Activated naive CD8-positive, alpha-beta T cell treated with anti-CD3 and anti-CD28 coated beads, Interleukin-2, amount 10 ng/mL, durations not matched to agents 7 days and 5 days (primary cell): ENCODE measurements around the gene CRYBG1. TPM values are rescaled to one million over a fixed set of nuclear protein-coding genes. Genes with fewer than 3 reads are reported as not detected.
"Not testable (repeated sequence)": the region's sequence is repeated elsewhere in the genome, so short reads cannot be mapped to it uniquely, and the experiment has no call there.

Experiments used
- ATAC-seq: fragments of 150-1000 bp; cut with Tn5 transposase; one replicate; pipeline ENCODE4 v1.10.0; 2021; ENCODE audit warnings: low read depth, moderate library complexity
- POLR2A ChIA-PET: fragments of 350-600 bp; sonication (Branson Sonifier 250); formaldehyde crosslinking; loops from one replicate; lab custom pipeline; 2021; ENCODE audit warnings: antibody characterized with exemption; lab: Charles Lee
- DNase-seq: peaks from one replicate; pipeline ENCODE4 v3.0.0; 2021
- H3K27ac Mint-ChIP-seq: one replicate; pipeline ENCODE4 v1.8.0; 2022; ENCODE audit warnings: mild to moderate bottlenecking, mixed read lengths
- H3K27me3 Mint-ChIP-seq: one replicate; pipeline ENCODE4 v1.8.0; 2022; ENCODE audit warnings: mild to moderate bottlenecking, moderate library complexity, mixed read lengths
- H3K36me3 Mint-ChIP-seq: one replicate; pipeline ENCODE4 v1.8.0; 2021; ENCODE audit warnings: mild to moderate bottlenecking, mixed read lengths
- H3K4me1 Mint-ChIP-seq: one replicate; pipeline ENCODE4 v1.8.0; 2021; ENCODE audit warnings: mixed read lengths
- H3K4me3 Mint-ChIP-seq: one replicate; pipeline ENCODE4 v1.8.0; 2022; ENCODE audit warnings: mild to moderate bottlenecking, moderate library complexity, mixed read lengths
- H3K9me3 Mint-ChIP-seq: one replicate; pipeline ENCODE4 v1.8.0; 2021; ENCODE audit warnings: mixed read lengths
- total RNA-seq, 2 experiments: library from RNA; stranded (reverse); gene quantifications; one replicate each; pipeline ENCODE4 v1.2.3, GENCODE V29; 2021

CRYBG1 gene
- total RNA-seq, 2 experiments from 2014 or later: 34.8 to 37.3 TPM

DNA sequence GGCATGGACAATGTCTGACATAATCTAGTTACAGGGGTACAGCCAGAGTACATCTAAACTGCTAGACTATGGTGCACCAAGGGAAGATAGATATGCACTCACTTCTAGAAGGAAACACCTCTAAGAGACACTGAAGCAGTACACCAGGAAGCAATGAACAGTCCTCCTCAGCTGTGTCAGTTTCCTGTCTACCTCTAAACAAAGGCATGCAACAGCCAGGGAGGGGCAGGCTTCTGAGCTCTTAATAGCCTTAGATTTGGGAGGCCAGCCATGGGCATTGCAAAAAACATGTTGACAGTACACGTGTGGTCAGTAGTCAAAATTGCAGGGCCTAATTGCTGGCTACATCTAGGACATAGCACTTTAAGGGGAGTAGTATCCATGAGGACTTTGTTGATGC is 21.4 kb downstream of the CRYBG1 start:
- Mint-ChIP-seq H3K27me3 (peaks cover 5% of the 10 kb centered on the region), H3K4me1 (peaks cover 8% of the 10 kb centered on the region), H3K4me3 (no peak overlapping the region), H3K9me3 (no peaks in the 10 kb centered on the region), H3K36me3 (no peaks in the 10 kb centered on the region), H3K27ac (no peak overlapping the region)
- ATAC-seq (peak; percentile 97), DNase-seq (no peak)
- POLR2A ChIA-PET: no interaction called here

DNA sequence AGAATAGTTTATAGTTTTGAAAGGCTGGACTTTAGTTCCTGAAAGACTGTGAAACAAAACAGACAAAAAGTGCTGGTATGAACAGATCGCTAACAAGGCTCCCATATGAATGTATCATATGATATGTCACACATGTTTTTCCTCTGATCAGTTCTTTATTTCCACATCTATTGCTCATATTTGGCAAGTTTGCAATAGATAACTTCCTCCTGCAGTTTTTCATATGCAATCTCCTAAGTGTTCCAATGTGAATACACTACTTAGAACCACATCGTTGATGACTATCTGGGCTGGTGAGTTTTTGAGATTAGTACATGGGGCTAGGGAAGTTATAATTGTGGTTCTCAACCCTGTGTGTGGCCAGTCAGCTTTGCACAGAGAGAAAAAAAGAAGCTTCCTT is 23.1 kb downstream of the CRYBG1 start:
- ATAC-seq (no peak), DNase-seq (no peak)
- Mint-ChIP-seq H3K4me1 (peaks cover 8% of the 10 kb centered on the region), H3K9me3 (no peaks in the 10 kb centered on the region), H3K27me3 (peaks cover 15% of the 10 kb centered on the region), H3K36me3 (no peaks in the 10 kb centered on the region), H3K4me3 (no peak overlapping the region), H3K27ac (no peak overlapping the region)
- POLR2A ChIA-PET: interaction anchor here (0.5 kb wide), 1 partner anchor 543 kb away, joined by 3 read pairs; no protein-coding TSS in a partner anchor

- no peak for DNase-seq
These were observed 25.0 kb downstream of the CRYBG1 start for GRCh38 chr6:106385530-106385929.

DNA sequence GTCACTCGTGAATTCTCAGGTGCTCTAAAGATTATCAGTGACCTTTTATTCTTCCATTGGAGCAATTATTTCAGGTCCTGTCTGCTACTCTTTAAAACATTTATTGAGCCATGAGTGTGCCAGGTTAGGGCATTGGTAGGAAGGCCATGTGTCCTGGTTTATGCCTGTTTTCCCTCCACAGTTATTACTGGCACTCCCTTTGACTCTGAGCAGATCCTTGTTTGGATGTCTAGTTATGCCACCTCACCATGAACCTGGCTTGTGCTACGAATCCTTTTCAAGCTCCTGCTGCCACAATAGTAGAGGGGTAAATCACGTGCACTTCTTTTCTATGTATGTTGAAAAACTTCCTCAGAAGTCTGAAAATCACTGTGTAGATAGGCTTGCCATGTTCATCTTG is 27.4 kb downstream of the CRYBG1 start:
- Mint-ChIP-seq H3K9me3 (no peaks in the 10 kb centered on the region), H3K36me3 (no peaks in the 10 kb centered on the region), H3K27me3 (peaks cover 36% of the 10 kb centered on the region), H3K27ac (no peak overlapping the region), H3K4me1 (peaks cover 2% of the 10 kb centered on the region), H3K4me3 (no peak overlapping the region)
- DNase-seq (no peak), ATAC-seq (no peak)
- POLR2A ChIA-PET: no interaction called here

More at GRCh38 chr6:106385530-106385929, 25.0 kb downstream of the CRYBG1 start:
- no peak overlapping the region for H3K27ac Mint-ChIP-seq
- H3K9me3 Mint-ChIP-seq: no peaks in the 10 kb centered on the region
- POLR2A ChIA-PET: no interaction called here
- H3K27me3 Mint-ChIP-seq: peaks cover 22% of the 10 kb centered on the region
- no peak overlapping the region for H3K4me3 Mint-ChIP-seq
- ATAC-seq: no peak
- H3K4me1 Mint-ChIP-seq: peaks cover 8% of the 10 kb centered on the region
- no peaks in the 10 kb centered on the region for H3K36me3 Mint-ChIP-seq

- no peak overlapping the region for H3K27ac Mint-ChIP-seq
- DNase-seq: no peak
- no peak overlapping the region for H3K4me3 Mint-ChIP-seq
These were observed 29.6 kb downstream of the CRYBG1 start for GRCh38 chr6:106390088-106390487.

DNA sequence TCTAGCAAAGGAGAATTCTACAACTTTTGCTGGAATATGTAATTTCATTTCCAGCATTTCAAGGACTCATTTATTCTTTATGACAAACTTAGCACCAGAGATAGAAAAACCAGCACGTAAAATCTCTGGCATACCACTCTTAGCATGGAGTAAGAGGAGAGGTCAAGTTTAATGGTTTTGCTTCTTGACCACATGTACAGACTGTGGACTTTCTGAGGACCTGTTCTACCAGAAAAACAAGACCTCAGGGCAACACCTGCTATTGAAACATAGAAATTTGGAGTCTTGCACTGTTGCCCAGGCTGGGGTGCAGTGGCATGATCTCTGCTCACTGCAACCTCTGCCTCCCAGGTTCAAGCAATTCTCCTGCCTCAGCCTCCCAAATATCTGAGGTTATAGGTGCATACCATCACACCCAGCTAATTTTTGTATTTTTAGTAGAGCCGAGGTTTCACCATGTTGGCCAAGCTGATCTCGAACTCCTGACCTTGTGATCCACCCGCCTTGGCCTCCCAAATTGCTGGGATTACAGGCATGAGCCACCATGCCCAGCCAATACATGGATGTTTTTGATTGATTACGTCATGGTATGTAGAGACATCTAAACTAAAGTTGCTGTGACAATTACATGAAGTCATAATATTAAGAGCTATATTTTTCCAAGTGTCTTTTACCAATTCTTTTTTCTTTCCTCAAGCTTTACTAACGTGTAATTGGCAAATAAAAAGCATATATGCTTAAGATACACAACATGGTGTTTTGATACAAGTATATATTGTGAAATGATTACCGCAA is 36.1 kb downstream of the CRYBG1 start:
- Mint-ChIP-seq H3K36me3 (no peaks in the 10 kb centered on the region), H3K4me3 (no peak overlapping the region), H3K27me3 (peaks cover 24% of the 10 kb centered on the region), H3K9me3 (no peaks in the 10 kb centered on the region), H3K4me1 (peaks cover 2% of the 10 kb centered on the region), H3K27ac (no peak overlapping the region)
- ATAC-seq: no peak
- no peak for DNase-seq
- POLR2A ChIA-PET: no interaction called here

More at GRCh38 chr6:106390088-106390487, 29.6 kb downstream of the CRYBG1 start:
- no peak for ATAC-seq
- peaks cover 39% of the 10 kb centered on the region for H3K27me3 Mint-ChIP-seq
- POLR2A ChIA-PET: no interaction called here
- H3K9me3 Mint-ChIP-seq: no peaks in the 10 kb centered on the region
- peaks cover 2% of the 10 kb centered on the region for H3K4me1 Mint-ChIP-seq
- no peaks in the 10 kb centered on the region for H3K36me3 Mint-ChIP-seq

DNA sequence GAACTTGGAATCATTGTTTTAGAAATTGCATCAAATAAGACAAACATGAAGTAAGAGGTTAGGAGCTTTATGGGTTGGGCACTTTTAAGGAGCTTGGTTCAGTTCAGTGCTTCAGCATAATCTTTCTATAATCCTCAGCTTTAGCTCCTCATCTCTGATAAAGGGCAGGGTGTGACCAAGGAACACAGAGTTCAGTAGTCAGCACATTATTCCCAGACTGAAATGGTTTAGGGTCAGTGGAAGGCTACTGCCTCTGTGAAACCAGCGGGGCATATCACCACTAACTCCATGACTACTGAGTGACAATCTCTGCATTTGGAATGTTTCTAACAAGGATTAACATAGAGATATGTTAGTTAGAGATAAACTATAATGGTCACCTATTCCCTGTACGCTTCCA is 36.9 kb downstream of the CRYBG1 start:
- Mint-ChIP-seq H3K4me3 (no peak overlapping the region), H3K27ac (no peak overlapping the region), H3K36me3 (no peaks in the 10 kb centered on the region), H3K9me3 (no peaks in the 10 kb centered on the region), H3K4me1 (no peaks in the 10 kb centered on the region), H3K27me3 (peaks cover 20% of the 10 kb centered on the region)
- DNase-seq: no peak
- POLR2A ChIA-PET: no interaction called here
- no peak for ATAC-seq

GRCh38 chr6:106398621-106399020 is 38.1 kb downstream of the CRYBG1 start:
- Mint-ChIP-seq H3K9me3 (no peaks in the 10 kb centered on the region), H3K36me3 (no peaks in the 10 kb centered on the region), H3K4me3 (no peak overlapping the region), H3K4me1 (no peaks in the 10 kb centered on the region), H3K27ac (no peak overlapping the region), H3K27me3 (peaks cover 20% of the 10 kb centered on the region)
- no peak for ATAC-seq
- DNase-seq: no peak
- POLR2A ChIA-PET: no interaction called here

DNA sequence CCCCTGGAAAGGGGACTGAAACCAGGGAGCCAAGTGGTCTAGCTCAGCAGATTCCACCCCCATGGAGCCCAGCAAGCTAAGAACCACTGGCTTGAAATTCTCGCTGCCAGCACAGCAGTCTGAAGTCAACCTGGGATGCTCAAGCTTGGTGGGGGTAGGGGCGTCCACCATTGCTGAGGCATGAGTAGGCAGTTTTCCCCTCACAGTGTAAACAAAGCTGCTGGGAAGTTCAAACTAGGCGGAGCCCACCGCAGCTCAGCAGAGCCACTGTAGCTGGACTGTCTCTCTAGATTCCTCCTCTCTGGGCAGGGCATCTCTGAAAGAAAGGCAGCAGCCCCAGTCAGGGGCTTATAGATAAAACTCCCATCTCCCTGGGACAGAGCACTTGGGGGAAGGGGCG is 44.5 kb downstream of the CRYBG1 start:
- ATAC-seq, H3K9me3 Mint-ChIP-seq, DNase-seq, H3K4me3 Mint-ChIP-seq, H3K27ac Mint-ChIP-seq, H3K4me1 Mint-ChIP-seq, H3K36me3 Mint-ChIP-seq, POLR2A ChIA-PET: not testable (repeated sequence)
- peaks cover 33% of the 10 kb centered on the region for H3K27me3 Mint-ChIP-seq

DNA sequence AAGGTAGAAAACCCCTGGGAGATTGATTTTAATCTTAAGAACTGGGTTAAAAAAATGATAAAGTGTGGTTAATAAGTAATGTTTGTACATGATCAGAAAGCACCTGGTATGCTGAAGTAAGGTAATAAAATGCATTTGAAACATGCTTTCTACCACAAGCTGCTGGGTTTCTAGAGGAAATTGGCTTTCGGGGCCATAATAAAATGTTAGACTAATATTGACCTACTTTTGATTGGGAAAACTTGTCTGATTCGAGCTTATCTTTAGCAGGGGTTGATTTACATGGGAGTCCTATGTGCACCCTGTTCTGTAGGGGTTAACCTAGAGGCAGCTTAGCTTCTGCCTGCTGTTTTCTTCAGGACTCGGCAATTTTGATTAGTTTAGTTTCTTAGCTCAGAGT is 50.5 kb downstream of the CRYBG1 start:
- no peak for DNase-seq
- Mint-ChIP-seq H3K4me1 (no peaks in the 10 kb centered on the region), H3K4me3 (no peak overlapping the region), H3K27me3 (peaks cover 49% of the 10 kb centered on the region), H3K36me3 (peaks cover 2% of the 10 kb centered on the region), H3K27ac (no peak overlapping the region), H3K9me3 (peaks cover 1% of the 10 kb centered on the region)
- ATAC-seq: no peak
- POLR2A ChIA-PET: no interaction called here

- DNase-seq (no peak), ATAC-seq (no peak)
- Mint-ChIP-seq H3K27me3 (peaks cover 51% of the 10 kb centered on the region), H3K4me1 (no peaks in the 10 kb centered on the region), H3K4me3 (no peak overlapping the region), H3K9me3 (peaks cover 1% of the 10 kb centered on the region), H3K27ac (no peak overlapping the region), H3K36me3 (peaks cover 2% of the 10 kb centered on the region)
- POLR2A ChIA-PET: no interaction called here
These were observed 51.2 kb downstream of the CRYBG1 start for GRCh38 chr6:106411643-106412200.

- Mint-ChIP-seq H3K27me3 (peaks cover 50% of the 10 kb centered on the region), H3K4me3 (no peak overlapping the region), H3K9me3 (no peaks in the 10 kb centered on the region), H3K4me1 (no peaks in the 10 kb centered on the region), H3K27ac (no peak overlapping the region), H3K36me3 (no peaks in the 10 kb centered on the region)
- POLR2A ChIA-PET: no interaction called here
- no peak for ATAC-seq
- no peak for DNase-seq
These were observed 52.5 kb downstream of the CRYBG1 start for GRCh38 chr6:106413016-106413415.

DNA sequence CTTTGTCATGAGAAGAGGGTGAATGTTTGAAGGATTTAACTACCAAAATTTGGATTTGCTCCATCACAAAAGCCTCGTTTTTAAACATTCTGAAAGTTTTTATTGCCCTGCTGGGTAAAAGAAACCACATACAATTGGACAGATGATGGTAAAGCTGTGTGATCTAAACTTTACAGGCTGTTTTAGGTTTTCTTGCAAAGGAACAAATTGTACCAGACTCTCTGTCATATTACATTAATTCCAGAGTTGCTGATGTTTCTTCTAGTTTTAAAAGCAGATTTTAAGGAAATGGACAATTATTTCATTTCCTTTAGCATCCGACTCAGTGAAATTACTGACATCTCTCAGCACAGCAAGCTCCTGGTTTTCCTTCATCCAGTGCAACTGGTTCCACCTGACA is 53.2 kb downstream of the CRYBG1 start:
- no peaks in the 10 kb centered on the region for H3K9me3 Mint-ChIP-seq
- no peaks in the 10 kb centered on the region for H3K4me1 Mint-ChIP-seq
- H3K27me3 Mint-ChIP-seq: peaks cover 49% of the 10 kb centered on the region

GRCh38 chr6:106415921-106416320 is 55.4 kb downstream of the CRYBG1 start:
- ATAC-seq (no peak), DNase-seq (no peak)
- POLR2A ChIA-PET: no interaction called here
- Mint-ChIP-seq H3K9me3 (no peaks in the 10 kb centered on the region), H3K4me1 (no peaks in the 10 kb centered on the region), H3K27ac (no peak overlapping the region), H3K4me3 (no peak overlapping the region), H3K36me3 (no peaks in the 10 kb centered on the region), H3K27me3 (peaks cover 30% of the 10 kb centered on the region)

More for the DNA sequence above, 53.2 kb downstream of the CRYBG1 start:
- no peak overlapping the region for H3K27ac Mint-ChIP-seq
- DNase-seq (no peak), ATAC-seq (no peak)
- H3K4me3 Mint-ChIP-seq: no peak overlapping the region
- POLR2A ChIA-PET: no interaction called here
- no peaks in the 10 kb centered on the region for H3K36me3 Mint-ChIP-seq
